Measurements from ENCODE around the gene PRKRA. TPM values are rescaled to one million over a fixed set of nuclear protein-coding genes. Genes with fewer than 3 reads are reported as not detected.

Gene PRKRA
- total and polyA plus RNA-seq, 2 donors (not counting 3 experiments of a cell fraction or from before 2014, with no cell fraction given), result 31.0 to 46.6 TPM

- DNase-seq (ENCODE audit: low read depth, low spot score) (no peak), FAIRE-seq (no peak)
- Histone ChIP-seq H3K79me2 (ENCODE audit: control insufficient read depth, insufficient read depth, low read length) (peaks cover 61% of the 10 kb centered on the region), H3K9me1 (replicated peaks; ENCODE audit: control insufficient read depth, extremely low read depth, insufficient read depth, low read length) (no peaks in the 10 kb centered on the region), H3K27me3 (ENCODE audit: control insufficient read depth in 2 of 2, insufficient read depth in 2 of 2, low read length in 2 of 2) (no peaks in the 10 kb centered on the region), H3K4me1 (ENCODE audit: control insufficient read depth, extremely low read depth, insufficient read depth, low read length) (peaks cover 32% of the 10 kb centered on the region), H2AFZ (ENCODE audit: low read depth, low read length) (no peak overlapping the region), H3K4me2 (ENCODE audit: insufficient read depth, low read length) (no peak overlapping the region), H3K9ac (replicated peaks; ENCODE audit: extremely low read depth, insufficient read depth, low read length) (no peak overlapping the region), H3K36me3 (ENCODE audit: control insufficient read depth in 2 of 2, extremely low read depth in 1 of 2, insufficient read depth in 2 of 2, low read length in 2 of 2) (peaks cover 0 to 2% of the 10 kb centered on the region in 2 experiments), H3K9me3 (replicated peaks; ENCODE audit: control insufficient read depth, insufficient read depth, low read length) (no peaks in the 10 kb centered on the region), H3K4me3 (replicated peaks in 1 of 3; ENCODE audit: insufficient read depth in 1 of 3, low read depth in 1 of 3, low read length in 3 of 3) (no peak overlapping the region), H3K27ac (ENCODE audit: insufficient read depth, low read depth, low read length) (no peak overlapping the region), H4K20me1 (replicated peaks; ENCODE audit: control insufficient read depth, extremely low read depth, insufficient read depth, low read length) (no peaks in the 10 kb centered on the region)
- dilution Hi-C loops (cut with MboI; ENCODE audit: extremely low pct_ligation_motif_present, low sequenced_read_pairs) (no loop called here), intact Hi-C loops (cut with micrococcal nuclease) (loop anchor here (5.0 to 10.0 kb wide), 2 partner anchors 342 to 780 kb away; partner anchors contain the start of gene SESTD1)
- no peak for TF ChIP-seq MYC (IDR thresholded peaks at IDR 0.05; ENCODE audit: low read depth, low read length)
- peak; percentile 15 for TF ChIP-seq JUN (IDR thresholded peaks at IDR 0.05; ENCODE audit: borderline replicate concordance, insufficient read depth, insufficient read length, low read depth)
- no peak for TF ChIP-seq FOS (IDR thresholded peaks at IDR 0.05; ENCODE audit: borderline replicate concordance, insufficient read depth, low read length)
- ChIA-PET CTCF (no interaction called here), POLR2A (interaction anchor here (0.7 kb wide), 1 partner anchor 65 kb away, joined by 4 read pairs; no protein-coding TSS in a partner anchor)
- no TSS peak for BruUV-seq (replicated peaks)
Observed at GRCh38 chr2:178482437-178482836, 31.5 kb upstream of the PRKRA start.

- BruUV-seq (replicated peaks), result no TSS peak
Observed at GRCh38 chr2:178480227-178481181, 29.5 kb upstream of the PRKRA start, which contains the start of gene PLEKHA3. PLEKHA3 (plus strand) TSS chr2:178480457; CDS start chr2:178480870, 413 bp downstream.

More at GRCh38 chr2:178480227-178481181, 29.5 kb upstream of the PRKRA start, which contains the start of gene PLEKHA3:
- TF ChIP-seq POLR2A (IDR thresholded peaks at IDR 0.05; ENCODE audit: low read depth, low read length) (peak; percentile 65), POLR2AphosphoS5 (IDR thresholded peaks at IDR 0.05; ENCODE audit: insufficient read depth, low read depth, low read length) (peak; percentile 71), FOS (IDR thresholded peaks at IDR 0.05; ENCODE audit: borderline replicate concordance, insufficient read depth, low read length) (no peak)
- Histone ChIP-seq H3K27me3 (ENCODE audit: control insufficient read depth in 2 of 2, insufficient read depth in 2 of 2, low read length in 2 of 2) (no peaks in the 10 kb centered on the region), H3K4me2 (ENCODE audit: insufficient read depth, low read length) (peak within 1 kb of the TSS; percentile 98), H3K9me3 (replicated peaks; ENCODE audit: control insufficient read depth, insufficient read depth, low read length) (no peaks in the 10 kb centered on the region), H3K9me1 (replicated peaks; ENCODE audit: control insufficient read depth, extremely low read depth, insufficient read depth, low read length) (no peaks in the 10 kb centered on the region), H3K9ac (replicated peaks; ENCODE audit: extremely low read depth, insufficient read depth, low read length) (peak within 1 kb of the TSS; percentile 70), H3K4me3 (replicated peaks in 1 of 3; ENCODE audit: insufficient read depth in 1 of 3, low read depth in 1 of 3, low read length in 3 of 3) (peak within 1 kb of the TSS; percentile 62 to 91 (median 90)), H3K79me2 (ENCODE audit: control insufficient read depth, insufficient read depth, low read length) (peaks cover 49% of the 10 kb centered on the region), H3K36me3 (ENCODE audit: control insufficient read depth in 2 of 2, extremely low read depth in 1 of 2, insufficient read depth in 2 of 2, low read length in 2 of 2) (no peaks in the 10 kb centered on the region), H4K20me1 (replicated peaks; ENCODE audit: control insufficient read depth, extremely low read depth, insufficient read depth, low read length) (no peaks in the 10 kb centered on the region), H2AFZ (ENCODE audit: low read depth, low read length) (peak within 1 kb of the TSS; percentile 52), H3K27ac (ENCODE audit: insufficient read depth, low read depth, low read length) (peak within 1 kb of the TSS; percentile 42), H3K4me1 (ENCODE audit: control insufficient read depth, extremely low read depth, insufficient read depth, low read length) (peaks cover 37% of the 10 kb centered on the region)
- ChIA-PET CTCF (interaction anchor here (1.2 kb wide), 2 partner anchors 42 to 66 kb away, joined by 3 to 8 read pairs; no protein-coding TSS in a partner anchor), POLR2A (interaction anchor here (1.4 kb wide), 1 partner anchor 29 kb away, joined by 10 read pairs; the partner anchor contains the start of genes PJVK and PRKRA)
- peak; percentile 89 for FAIRE-seq
- dilution Hi-C loops (cut with MboI; ENCODE audit: extremely low pct_ligation_motif_present, low sequenced_read_pairs) (no loop called here), intact Hi-C loops (cut with micrococcal nuclease) (loop anchor here (1.0 to 10.0 kb wide), 4 partner anchors 43 to 782 kb away; partner anchors contain the start of gene SESTD1)
- DNase-seq (ENCODE audit: low read depth, low spot score), result peak; percentile 97

All from endothelial cell of umbilical vein (primary cell).